Liver (tissue), 9 donors: ENCODE results near the gene TSPAN17. TPM values are rescaled to one million over a fixed set of nuclear protein-coding genes. Genes with fewer than 3 reads are reported as not detected.

ENCODE experiments used
- DNase-seq: peaks from one replicate; pipeline ENCODE4 v3.0.0-alpha.2; 2017; ENCODE audit warnings: low spot score
- H3K27ac ChIP-seq, 2 donors: one replicate each; pipeline ENCODE4 v1.7.0; 2013; ENCODE audit warnings: inconsistent platforms in 2 of 2, low read length in 2 of 2, control low read depth in 1 of 2, low read depth in 1 of 2, mild to moderate bottlenecking in 1 of 2
- H3K27me3 ChIP-seq, 4 donors: one replicate each; pipeline versions ENCODE4 v1.6.1 to v1.7.0; 2013; ENCODE audit warnings: low read length in 3 of 4, inconsistent platforms in 1 of 4, mild to moderate bottlenecking in 1 of 4, moderate library complexity in 1 of 4; ENCODE audit not compliant: control insufficient read depth in 4 of 4, insufficient read depth in 4 of 4
- H3K36me3 ChIP-seq, 4 donors: one replicate each; pipeline versions ENCODE4 v1.6.1 to v1.7.0; 2013; ENCODE audit warnings: low read length in 3 of 4, mild to moderate bottlenecking in 3 of 4, low read depth in 1 of 4, moderate library complexity in 1 of 4; ENCODE audit not compliant: control insufficient read depth in 4 of 4, insufficient read depth in 3 of 4
- H3K4me1 ChIP-seq, 4 donors: one replicate each; pipeline versions ENCODE4 v1.6.1 to v1.7.0; 2013; ENCODE audit warnings: low read length in 3 of 4, mild to moderate bottlenecking in 3 of 4, moderate library complexity in 1 of 4; ENCODE audit not compliant: control insufficient read depth in 4 of 4, insufficient read depth in 4 of 4
- H3K4me3 ChIP-seq, 3 donors: one replicate each; pipeline versions ENCODE4 v1.6.1 to v1.7.0; 2013; ENCODE audit warnings: low read length in 3 of 3, control low read depth in 1 of 3, low read depth in 1 of 3, mild to moderate bottlenecking in 1 of 3
- H3K9ac ChIP-seq, 2 donors: one replicate each; pipeline ENCODE4 v1.7.0; 2013; ENCODE audit warnings: low read length in 2 of 2, mild to moderate bottlenecking in 2 of 2, moderate library complexity in 2 of 2, control low read depth in 1 of 2, low read depth in 1 of 2
- H3K9me3 ChIP-seq, 4 donors: one replicate each; pipeline versions ENCODE4 v1.6.1 to v1.7.0; 2013; ENCODE audit warnings: low read length in 3 of 4; ENCODE audit not compliant: control insufficient read depth in 4 of 4
- CTCF ChIP-seq: fragments of 150-350 bp; IDR thresholded peaks from 2 replicates; pipeline ENCODE4 v1.5.1; 2017; ENCODE audit warnings: improper control_type of control experiment, low read depth, low read length; ENCODE audit not compliant: missing input control
- EGR1 ChIP-seq, 2 donors: IDR thresholded peaks; 2 replicates each; pipeline ENCODE4 v1.6.1; 2016 to 2018; ENCODE audit warnings: antibody characterized with exemption in 2 of 2, low read depth in 2 of 2
- FOXA2 ChIP-seq: IDR thresholded peaks from 2 replicates; pipeline ENCODE4 v1.6.1; 2016; ENCODE audit warnings: antibody characterized with exemption
- GABPA ChIP-seq, 2 donors: IDR thresholded peaks in 1 of 2; conservative IDR thresholded peaks in 1 of 2; 2 replicates each; pipeline ENCODE4 v1.6.1; 2016; ENCODE audit warnings: antibody characterized with exemption in 2 of 2, mild to moderate bottlenecking in 1 of 2, moderate library complexity in 1 of 2
- HNF4A ChIP-seq, 2 donors: conservative IDR thresholded peaks; 2 replicates each; pipeline ENCODE4 v1.6.1; 2016; ENCODE audit warnings: antibody characterized with exemption in 2 of 2, mild to moderate bottlenecking in 2 of 2
- HNF4G ChIP-seq: IDR thresholded peaks from 2 replicates; pipeline ENCODE4 v1.6.1; 2016; ENCODE audit warnings: antibody characterized with exemption
- NR2F2 ChIP-seq: IDR thresholded peaks from 2 replicates; pipeline ENCODE4 v1.6.1; 2016; ENCODE audit warnings: antibody characterized with exemption
- RXRA ChIP-seq, 2 donors: IDR thresholded peaks; 2 replicates each; pipeline ENCODE4 v1.6.1; 2017 to 2018; ENCODE audit warnings: antibody characterized with exemption in 2 of 2, mild to moderate bottlenecking in 1 of 2
- TAF1 ChIP-seq: conservative IDR thresholded peaks from 2 replicates; pipeline ENCODE4 v1.6.1; 2016; ENCODE audit warnings: antibody characterized with exemption, mild to moderate bottlenecking
- YY1 ChIP-seq: IDR thresholded peaks from 2 replicates; pipeline ENCODE4 v1.6.1; 2016; ENCODE audit warnings: antibody characterized with exemption, mild to moderate bottlenecking
- ZBTB33 ChIP-seq: IDR thresholded peaks from 2 replicates; pipeline ENCODE4 v1.6.1; 2016; ENCODE audit warnings: antibody characterized with exemption
- WGBS: extraction: QIAGEN DNeasy Blood & Tissue Kit; methylation state at CpG from one replicate; pipeline ENCODE4 v1.1.7; 2013; 5-methylcytosine and 5-hydroxymethylcytosine counted together
- polyA plus RNA-seq, 2 donors: library from polyadenylated mRNA; stranded (reverse) in 1 of 2; unstranded in 1 of 2; fragments of 200-250 nt in 1 of 2; fragments of >200 nt in 1 of 2; fragmentation: Nextera tagmentation in 1 of 2; extraction: Ambion mirVana in 1 of 2; gene quantifications; one replicate each; pipeline versions ENCODE4 v1.2.1 to v1.2.3, GENCODE V29; 2013 to 2015
- total RNA-seq, 2 donors: library from RNA; depleted of rRNA; stranded (reverse); fragments of >200 nt; gene quantifications; one replicate each; pipeline ENCODE4 v1.2.3, GENCODE V29; 2014
- donor health status: healthy.
- donor health status: healthy.
- donor health status: healthy.
- donor health status: healthy.
- donor health status: healthy.

Gene TSPAN17
- total and polyA plus RNA-seq, 4 donors: 5.7 to 43.4 (median 16.2) TPM

GRCh38 chr5:176674799-176675198 is 27.5 kb downstream of the TSPAN17 start:
- TF ChIP-seq RXRA (IDR thresholded peaks at IDR 0.05): no peak
- no peak for TF ChIP-seq CTCF
- no peak for TF ChIP-seq ZBTB33
- no peak for TF ChIP-seq GABPA (IDR thresholded peaks at IDR 0.05 in 1 of 2, conservative IDR thresholded peaks at IDR 0.05 in 1 of 2)
- no peak for TF ChIP-seq YY1
- TF ChIP-seq NR2F2: no peak
- TF ChIP-seq HNF4G: no peak
- TF ChIP-seq HNF4A (conservative IDR thresholded peaks at IDR 0.05): no peak
- no peak for TF ChIP-seq TAF1
- H3K4me1 ChIP-seq: no peaks in the 10 kb centered on the region
- peaks cover 2 to 7% (median 3%) of the 10 kb centered on the region in 4 donors for H3K27me3 ChIP-seq
- H3K27ac ChIP-seq: no peak overlapping the region
- no peak for DNase-seq
- 91% methylated on average over 17 of the region's 17 CpGs for WGBS
- no peak overlapping the region for H3K4me3 ChIP-seq
- no peak overlapping the region for H3K9ac ChIP-seq
- no peaks in the 10 kb centered on the region for H3K36me3 ChIP-seq
- H3K9me3 ChIP-seq: no peaks in the 10 kb centered on the region

- Histone ChIP-seq H3K27me3 (peaks cover 2 to 12% (median 5%) of the 10 kb centered on the region in 4 donors), H3K36me3 (no peaks in the 10 kb centered on the region)
Measured at GRCh38 chr5:176675676-176676360, 28.5 kb downstream of the TSPAN17 start.

More at GRCh38 chr5:176675676-176676360, 28.5 kb downstream of the TSPAN17 start:
- WGBS: 80% methylated on average over 19 of the region's 19 CpGs
- no peaks in the 10 kb centered on the region for H3K9me3 ChIP-seq
- no peak for DNase-seq
- H3K4me1 ChIP-seq: no peaks in the 10 kb centered on the region
- no peak overlapping the region for H3K4me3 ChIP-seq
- no peak overlapping the region for H3K27ac ChIP-seq
- H3K9ac ChIP-seq: no peak overlapping the region
- TF ChIP-seq EGR1 (IDR thresholded peaks at IDR 0.05; ENCODE audit: low read depth in 2 of 2) (no peak), YY1 (no peak), FOXA2 (no peak), ZBTB33 (no peak)
